OCI-LY7 (cell line): ENCODE results near the gene GRIN2C. TPM values are rescaled to one million over a fixed set of nuclear protein-coding genes. Genes with fewer than 3 reads are reported as not detected.

Source experiments
- BruUV-seq: library from RNA; stranded (reverse); fragments of 400-500 nt; replicated peaks from 2 replicates; lab custom pipeline; 2021; lab: Mats Ljungman, UMichigan
- CTCF ChIA-PET: fragments of 300-600 bp; sonication (Branson Sonifier 250); formaldehyde crosslinking; loops from one replicate; lab custom pipeline; 2022; ENCODE audit warnings: antibody characterized with exemption; ENCODE audit not compliant: unreplicated experiment; lab: Charles Lee
- POLR2A ChIA-PET: fragments of 300-600 bp; sonication (Branson Sonifier 250); formaldehyde crosslinking; loops from one replicate; lab custom pipeline; 2022; ENCODE audit warnings: antibody characterized with exemption; lab: Charles Lee
- DNase-seq: peaks from one replicate; pipeline ENCODE4 v3.0.0-alpha.2; 2015; ENCODE audit warnings: low spot score
- H2AFZ ChIP-seq: fragments of 200-600 bp; sonication (generic), shearing (Covaris generic); 2 replicates; pipeline ENCODE4 v1.6.1; 2014; ENCODE audit warnings: mild to moderate bottlenecking, antibody characterized with exemption, low read length, moderate library complexity
- H3K27ac ChIP-seq: fragments of 200-600 bp; sonication (generic); 2 replicates; pipeline ENCODE4 v1.5.1; 2014; ENCODE audit warnings: mixed run types, low read depth, mild to moderate bottlenecking, moderate library complexity, low read length, inconsistent platforms; ENCODE audit not compliant: poor library complexity, severe bottlenecking
- H3K36me3 ChIP-seq: fragments of 200-600 bp; sonication (generic); 2 replicates; pipeline ENCODE4 v1.6.1; 2014; ENCODE audit warnings: mild to moderate bottlenecking, antibody characterized with exemption, low read length, moderate library complexity, mixed read lengths; ENCODE audit not compliant: insufficient read depth
- H3K4me1 ChIP-seq: fragments of 200-600 bp; sonication (generic); 2 replicates; pipeline ENCODE4 v1.5.1; 2014; ENCODE audit warnings: mild to moderate bottlenecking, low read length; ENCODE audit not compliant: insufficient read depth, poor library complexity, severe bottlenecking
- H3K4me2 ChIP-seq: fragments of 200-600 bp; sonication (generic); 2 replicates; pipeline ENCODE4 v1.6.1; 2014; ENCODE audit warnings: mild to moderate bottlenecking, low read length
- H3K4me3 ChIP-seq: fragments of 200-600 bp; sonication (generic); 2 replicates; pipeline ENCODE4 v1.5.1; 2014; ENCODE audit warnings: mild to moderate bottlenecking, low read depth, low read length; ENCODE audit not compliant: poor library complexity, severe bottlenecking
- H3K79me2 ChIP-seq: fragments of 200-600 bp; sonication (generic); 2 replicates; pipeline ENCODE4 v1.6.1; 2016; ENCODE audit warnings: low read depth, mild to moderate bottlenecking, low read length, moderate library complexity, mixed read lengths; ENCODE audit not compliant: insufficient read depth
- H3K9me2 ChIP-seq: fragments of 200-600 bp; sonication (generic); 2 replicates; pipeline ENCODE4 v1.6.1; 2016; ENCODE audit warnings: mild to moderate bottlenecking, low read length, mixed read lengths; ENCODE audit not compliant: insufficient read depth
- H3K9me3 ChIP-seq: fragments of 200-600 bp; sonication (generic); 2 replicates; pipeline ENCODE4 v1.6.1; 2014; ENCODE audit warnings: mild to moderate bottlenecking, mixed run types, low read length, mixed read lengths
- H4K20me1 ChIP-seq: fragments of 200-600 bp; sonication (generic); 2 replicates; pipeline ENCODE4 v1.6.1; 2014; ENCODE audit warnings: mild to moderate bottlenecking, antibody characterized with exemption, low read length, moderate library complexity, mixed read lengths; ENCODE audit not compliant: insufficient read depth
- CTCF ChIP-seq: fragments of 200-600 bp; sonication (generic); conservative IDR thresholded peaks from 2 replicates; pipeline ENCODE4 v1.5.1; 2014; ENCODE audit warnings: mild to moderate bottlenecking, antibody characterized with exemption, low read length, moderate library complexity, mixed read lengths
- EZH2phosphoT487 ChIP-seq: fragments of 200-600 bp; sonication (generic); IDR thresholded peaks from 2 replicates; pipeline ENCODE4 v1.6.1; 2018; ENCODE audit warnings: low read depth, borderline replicate concordance, mild to moderate bottlenecking, mixed run types, antibody characterized with exemption, low read length, moderate library complexity, mixed read lengths
- intact Hi-C: fragments of 100-400 bp; cut with micrococcal nuclease; formaldehyde crosslinking; loops from one replicate; pipeline ENCODE4 v1.10.0; 2022; ENCODE audit not compliant: unreplicated experiment
- total RNA-seq, 2 experiments: library from RNA; depleted of rRNA in 1 of 2; stranded (reverse); fragments of >200 nt in 1 of 2; shearing (Covaris generic) in 1 of 2; gene quantifications; 2 replicates each; pipeline ENCODE4 v1.2.3, GENCODE V29; 2014 to 2022

GRIN2C gene
- total RNA-seq, 2 experiments from 2014 or later, result 0.22 to 0.61 TPM

GRCh38 chr17:74821655-74822334, 37.9 kb downstream of the GRIN2C start:
- Histone ChIP-seq H3K27ac (no peak overlapping the region), H3K4me2 (no peak overlapping the region), H3K9me3 (no peaks in the 10 kb centered on the region), H2AFZ (no peak overlapping the region), H4K20me1 (no peaks in the 10 kb centered on the region; the same call in 1 of the 2 replicates), H3K9me2 (no peaks in the 10 kb centered on the region), H3K4me3 (no peak overlapping the region), H3K4me1 (no peaks in the 10 kb centered on the region), H3K79me2 (no peaks in the 10 kb centered on the region), H3K36me3 (no peaks in the 10 kb centered on the region)
- TF ChIP-seq CTCF (no peak), EZH2phosphoT487 (no peak)
- intact Hi-C loops, result no loop called here
- no TSS peak for BruUV-seq
- ChIA-PET CTCF (no interaction called here), POLR2A (no interaction called here)
- DNase-seq, result no peak

- intact Hi-C loops, result no loop called here
- Histone ChIP-seq H3K36me3 (no peaks in the 10 kb centered on the region), H3K4me2 (no peak overlapping the region), H2AFZ (no peak overlapping the region), H3K9me3 (no peaks in the 10 kb centered on the region), H4K20me1 (no peaks in the 10 kb centered on the region; the same call in 1 of the 2 replicates), H3K79me2 (no peaks in the 10 kb centered on the region), H3K27ac (no peak overlapping the region), H3K4me3 (no peak overlapping the region), H3K9me2 (no peaks in the 10 kb centered on the region), H3K4me1 (peaks cover 8% of the 10 kb centered on the region)
- no peak for TF ChIP-seq CTCF
- no peak for TF ChIP-seq EZH2phosphoT487
- BruUV-seq, result no TSS peak
- no peak for DNase-seq
- ChIA-PET POLR2A (interaction anchor here (0.6 kb wide), 1 partner anchor 18 kb away, joined by 3 read pairs; no protein-coding TSS in a partner anchor), CTCF (no interaction called here)
Measured at GRCh38 chr17:74819801-74820436, 39.8 kb downstream of the GRIN2C start.
